Ovary (tissue), 3 donors: Measurements from ENCODE around the gene PEA15.

ENCODE experiments used
- CTCF ChIP-seq, 3 donors: fragments of 450-650 bp in 2 of 3; fragments of 200-600 bp in 1 of 3; IDR thresholded peaks; one replicate each; pipeline versions ENCODE4 v1.5.1 to v1.8.0; 2016 to 2022; ENCODE audit warnings: antibody characterized with exemption in 3 of 3, mild to moderate bottlenecking in 1 of 3
- EP300 ChIP-seq: sonication (generic); formaldehyde crosslinking; IDR thresholded peaks from one replicate; pipeline ENCODE4 v1.6.1; 2017; ENCODE audit warnings: antibody characterized with exemption
- POLR2A ChIP-seq: fragments of 450-650 bp; IDR thresholded peaks from one replicate; pipeline ENCODE4 v1.6.1; 2017; ENCODE audit warnings: antibody characterized with exemption, mild to moderate bottlenecking, moderate library complexity
- donor health status: DM: no; HTN: no; CAD: no.

- TF ChIP-seq CTCF (IDR thresholded peaks at IDR 0.05) = no peak
- TF ChIP-seq EP300 = no peak
- no peak for TF ChIP-seq POLR2A
Observed at GRCh38 chr1:160209321-160210046, 4.3 kb downstream of the PEA15 start.
